NT2/D1 (cell line): ENCODE results near the gene GTPBP10.

Source experiments
- DNase-seq: peaks from one replicate; pipeline ENCODE4 v3.0.0-alpha.2; 2011; ENCODE audit warnings: low read depth, low spot score
- H3K27me3 ChIP-seq: 2 replicates; pipeline ENCODE4 v1.6.0; 2011; ENCODE audit warnings: mild to moderate bottlenecking; ENCODE audit not compliant: insufficient read length, insufficient read depth
- H3K36me3 ChIP-seq: 2 replicates; pipeline ENCODE4 v1.6.1; 2011; ENCODE audit warnings: mild to moderate bottlenecking, low read length, mixed read lengths; ENCODE audit not compliant: insufficient read depth, insufficient read length
- H3K4me1 ChIP-seq: 2 replicates; pipeline ENCODE4 v1.5.1; 2011; ENCODE audit not compliant: insufficient read depth, insufficient read length
- H3K4me3 ChIP-seq: 2 replicates; pipeline ENCODE4 v1.5.1; 2011; ENCODE audit warnings: low read depth; ENCODE audit not compliant: insufficient read length
- H3K9ac ChIP-seq: 2 replicates; pipeline ENCODE4 v1.6.0; 2011; ENCODE audit warnings: low read depth; ENCODE audit not compliant: insufficient read length
- H3K9me3 ChIP-seq: 2 replicates; pipeline ENCODE4 v1.5.1; 2011; ENCODE audit warnings: mild to moderate bottlenecking, low read length; ENCODE audit not compliant: insufficient read depth
- SUZ12 ChIP-seq: IDR thresholded peaks from 2 replicates; pipeline ENCODE4 v1.6.1; 2011; ENCODE audit not compliant: insufficient read length, insufficient read depth; ENCODE audit errors: extremely low read depth
- YY1 ChIP-seq: IDR thresholded peaks from 2 replicates; pipeline ENCODE4 v1.6.1; 2011; ENCODE audit not compliant: insufficient read length, insufficient read depth
- ZNF274 ChIP-seq: IDR thresholded peaks from 2 replicates; pipeline ENCODE4 v1.6.1; 2011; ENCODE audit warnings: mild to moderate bottlenecking, low read depth, low read length

Gene GTPBP10

DNA sequence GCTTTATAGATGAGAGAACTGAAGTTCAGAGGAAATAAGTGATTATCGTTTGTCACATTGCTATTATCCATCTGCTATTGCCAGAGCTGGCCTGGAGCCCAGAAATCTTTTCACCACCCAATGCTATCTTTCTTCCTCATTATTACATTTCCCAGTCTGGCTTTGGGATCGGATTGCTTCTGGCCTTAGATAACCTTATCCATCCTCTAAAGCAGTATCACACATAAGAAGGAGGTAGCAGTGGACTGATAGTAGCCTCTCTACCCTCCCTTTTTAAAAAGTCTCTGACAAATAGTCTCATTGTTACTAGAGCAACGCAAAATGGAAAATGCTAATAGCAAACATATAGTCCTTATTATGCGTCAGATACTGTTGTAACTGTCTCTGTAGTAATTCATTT, 55.5 kb downstream of the GTPBP10 start:
- Histone ChIP-seq H3K27me3 (peaks cover 4% of the 10 kb centered on the region), H3K36me3 (peaks cover 15% of the 10 kb centered on the region), H3K4me3 (no peak overlapping the region), H3K9ac (no peak overlapping the region), H3K9me3 (no peaks in the 10 kb centered on the region), H3K4me1 (no peaks in the 10 kb centered on the region)
- no peak for DNase-seq
- TF ChIP-seq YY1 (no peak), ZNF274 (no peak), SUZ12 (no peak)

DNA sequence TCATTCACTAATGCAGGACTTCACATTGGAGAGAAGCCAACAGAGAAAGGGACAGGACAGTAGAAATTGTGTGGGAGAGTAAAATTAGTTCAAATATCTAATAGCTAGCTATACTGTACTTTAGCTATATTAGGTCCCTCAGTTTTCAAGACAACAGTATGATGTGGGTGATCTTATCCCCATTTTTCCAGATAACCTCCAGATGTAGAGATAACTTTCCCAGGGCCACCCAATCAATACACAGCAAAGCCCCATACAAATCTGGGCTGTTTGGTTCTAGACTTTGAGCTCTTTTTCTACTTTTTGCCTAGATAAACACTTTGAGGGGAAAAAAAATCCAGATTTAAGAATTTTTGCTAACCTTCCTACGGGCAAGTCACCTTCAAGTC, 56.3 kb downstream of the GTPBP10 start:
- TF ChIP-seq YY1 (no peak), ZNF274 (no peak), SUZ12 (no peak)
- DNase-seq = no peak
- no peaks in the 10 kb centered on the region for H3K9me3 ChIP-seq

GRCh38 chr7:90403174-90404113, 56.9 kb downstream of the GTPBP10 start, which contains the start of gene CLDN12:
CLDN12 (plus strand) TSS chr7:90403461; CDS start chr7:90412677, 9,216 bp downstream.
- Histone ChIP-seq H3K27me3 (peaks cover 4% of the 10 kb centered on the region), H3K4me1 (no peaks in the 10 kb centered on the region), H3K36me3 (peaks cover 27% of the 10 kb centered on the region), H3K9me3 (no peaks in the 10 kb centered on the region), H3K4me3 (peak within 1 kb of the TSS; percentile 82), H3K9ac (peak within 1 kb of the TSS; percentile 77)
- TF ChIP-seq SUZ12 (no peak), YY1 (no peak), ZNF274 (no peak)
- peak; percentile 82 for DNase-seq

More for the DNA sequence above, 56.3 kb downstream of the GTPBP10 start:
- H3K4me3 ChIP-seq = peak overlapping the region; percentile 82
- no peak overlapping the region for H3K9ac ChIP-seq
- H3K4me1 ChIP-seq = no peaks in the 10 kb centered on the region
- H3K27me3 ChIP-seq = peaks cover 4% of the 10 kb centered on the region
- peaks cover 22% of the 10 kb centered on the region for H3K36me3 ChIP-seq

GRCh38 chr7:90404777-90405176, 58.3 kb downstream of the GTPBP10 start:
- H3K9ac ChIP-seq = no peak overlapping the region
- DNase-seq = no peak

GRCh38 chr7:90407484-90407821, 60.9 kb downstream of the GTPBP10 start:
- no peaks in the 10 kb centered on the region for H3K27me3 ChIP-seq
- no peaks in the 10 kb centered on the region for H3K9me3 ChIP-seq
- H3K9ac ChIP-seq = no peak overlapping the region
- no peak for DNase-seq
- H3K4me3 ChIP-seq = no peak overlapping the region
- peaks cover 41% of the 10 kb centered on the region for H3K36me3 ChIP-seq
- no peak for TF ChIP-seq ZNF274
- TF ChIP-seq YY1 = no peak
- TF ChIP-seq SUZ12 = no peak
- no peaks in the 10 kb centered on the region for H3K4me1 ChIP-seq

More at GRCh38 chr7:90404777-90405176, 58.3 kb downstream of the GTPBP10 start:
- no peaks in the 10 kb centered on the region for H3K4me1 ChIP-seq
- H3K36me3 ChIP-seq = peaks cover 35% of the 10 kb centered on the region
- no peaks in the 10 kb centered on the region for H3K9me3 ChIP-seq
- H3K4me3 ChIP-seq = no peak overlapping the region
- peaks cover 4% of the 10 kb centered on the region for H3K27me3 ChIP-seq
- TF ChIP-seq YY1 (no peak), ZNF274 (no peak)

DNA sequence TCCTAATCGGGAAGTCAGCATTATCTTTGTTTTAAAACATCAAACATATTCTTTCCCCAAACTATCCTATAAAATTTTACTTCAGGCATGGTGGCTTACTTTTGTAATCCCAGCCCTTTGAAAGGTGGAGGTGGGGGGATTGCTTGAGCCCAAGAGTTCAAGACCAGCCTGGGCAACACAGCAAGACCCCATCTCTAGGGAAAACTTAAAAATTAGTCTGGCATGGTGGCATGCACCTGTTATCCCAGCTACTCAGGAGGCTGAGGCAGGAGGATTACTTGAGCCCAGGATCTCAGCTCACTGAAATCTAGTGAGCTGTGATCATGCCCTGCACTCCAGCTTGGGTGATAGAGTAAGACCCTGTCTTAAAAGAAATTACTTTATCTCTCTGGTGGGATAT, 61.6 kb downstream of the GTPBP10 start:
- H3K9ac ChIP-seq = no peak overlapping the region
- H3K27me3 ChIP-seq = no peaks in the 10 kb centered on the region
- DNase-seq = no peak
- no peak overlapping the region for H3K4me3 ChIP-seq
- no peaks in the 10 kb centered on the region for H3K9me3 ChIP-seq
- TF ChIP-seq YY1 = no peak
- no peak for TF ChIP-seq SUZ12
- no peak for TF ChIP-seq ZNF274
- H3K36me3 ChIP-seq = peaks cover 48% of the 10 kb centered on the region
- no peaks in the 10 kb centered on the region for H3K4me1 ChIP-seq

DNA sequence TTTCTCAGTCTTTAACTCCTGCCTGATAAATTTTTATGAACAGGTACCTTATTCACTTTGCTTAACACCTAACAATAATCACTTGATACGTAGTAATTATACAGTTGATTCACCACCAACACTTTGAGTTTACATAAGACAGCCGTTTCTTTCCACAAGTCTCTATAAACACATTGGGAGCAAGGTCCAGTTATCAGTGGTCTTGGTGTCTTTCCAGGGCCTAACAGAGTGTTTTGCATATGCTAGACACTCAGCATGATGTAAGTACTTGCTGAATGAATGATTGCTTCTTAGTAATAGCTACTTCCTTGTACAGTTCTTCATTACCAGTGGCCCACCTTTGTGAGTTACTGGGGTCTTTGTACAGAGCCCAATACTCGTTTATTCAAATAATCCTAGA, 63.2 kb downstream of the GTPBP10 start:
- DNase-seq = no peak
- no peaks in the 10 kb centered on the region for H3K27me3 ChIP-seq
- H3K4me1 ChIP-seq = no peaks in the 10 kb centered on the region
- peaks cover 57% of the 10 kb centered on the region for H3K36me3 ChIP-seq
- H3K9ac ChIP-seq = no peak overlapping the region
- no peak overlapping the region for H3K4me3 ChIP-seq
- no peak for TF ChIP-seq SUZ12
- TF ChIP-seq YY1 = no peak
- no peak for TF ChIP-seq ZNF274
- no peaks in the 10 kb centered on the region for H3K9me3 ChIP-seq
